ENCODE data around the gene CD82.

CD82 gene

DNA sequence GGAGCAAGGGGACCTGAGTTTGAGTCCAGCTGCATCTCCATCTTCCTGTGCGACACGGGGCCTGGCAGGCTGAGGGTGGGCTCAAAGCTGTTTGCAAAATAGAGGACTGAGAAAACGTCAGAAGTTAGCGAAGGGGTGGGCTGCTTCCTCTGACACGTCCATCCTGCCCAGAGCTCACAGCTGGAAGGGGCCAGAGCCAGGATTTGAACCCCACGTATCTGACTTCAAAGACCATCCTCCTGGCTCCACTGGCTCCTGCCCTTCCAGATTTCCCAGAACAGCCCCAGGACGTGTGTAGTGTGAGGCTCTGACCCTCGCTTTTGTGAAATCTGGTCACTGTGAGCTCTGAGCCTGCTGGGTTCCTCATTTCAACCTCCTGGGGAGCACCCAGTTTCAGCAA lies 56.3 kb downstream of the CD82 start:
- DNase-seq: no peak

DNA sequence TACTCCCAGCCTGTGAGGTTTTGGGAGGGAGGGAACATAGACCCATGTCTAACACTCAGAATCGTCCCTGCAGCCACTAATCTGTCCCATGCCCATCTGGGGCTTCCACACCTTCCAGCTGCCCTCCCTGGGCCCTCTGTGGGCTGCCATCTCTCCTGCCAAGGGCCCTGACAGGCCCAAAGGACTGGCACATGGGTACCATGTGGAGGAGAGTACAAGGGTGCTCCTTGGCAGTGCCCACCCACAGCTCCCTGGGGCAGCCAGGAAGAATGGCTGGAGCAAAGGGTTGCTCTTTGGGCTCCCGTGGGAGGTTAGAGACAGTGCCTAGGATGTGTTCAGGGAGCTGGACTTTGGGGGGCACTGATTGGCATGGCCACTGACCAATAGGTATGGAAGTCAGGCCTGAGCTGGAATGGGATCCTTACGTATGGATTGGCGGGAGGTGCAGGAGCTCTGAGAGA lies 56.8 kb downstream of the CD82 start:
- no peak for DNase-seq

DNA sequence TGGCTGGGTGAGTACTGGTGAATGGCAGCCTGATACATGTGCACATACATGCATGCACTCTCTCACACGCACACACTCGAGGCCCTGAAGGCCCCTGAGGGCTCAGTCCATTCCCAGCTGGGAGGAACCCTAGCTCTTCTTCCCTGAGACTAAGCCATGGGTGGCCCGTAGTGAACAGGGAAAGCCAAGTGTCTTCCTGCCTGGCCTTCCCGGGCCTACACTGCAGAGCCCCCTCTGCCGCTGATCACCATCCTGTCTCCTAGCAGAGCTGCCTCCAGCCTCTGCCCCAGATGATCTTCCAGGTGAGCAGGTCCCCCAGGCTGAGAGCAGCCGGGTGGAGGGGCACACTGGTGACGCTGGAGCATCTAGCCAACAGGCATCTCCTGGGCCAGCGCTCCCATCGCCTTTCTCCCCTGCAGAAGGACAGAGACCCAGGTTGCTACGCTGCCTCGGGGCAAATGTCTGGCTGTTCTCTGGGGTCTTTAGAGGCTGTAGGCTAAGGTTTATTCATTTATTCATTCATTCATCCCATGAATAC lies 57.3 kb downstream of the CD82 start:
- no peak for DNase-seq

DNA sequence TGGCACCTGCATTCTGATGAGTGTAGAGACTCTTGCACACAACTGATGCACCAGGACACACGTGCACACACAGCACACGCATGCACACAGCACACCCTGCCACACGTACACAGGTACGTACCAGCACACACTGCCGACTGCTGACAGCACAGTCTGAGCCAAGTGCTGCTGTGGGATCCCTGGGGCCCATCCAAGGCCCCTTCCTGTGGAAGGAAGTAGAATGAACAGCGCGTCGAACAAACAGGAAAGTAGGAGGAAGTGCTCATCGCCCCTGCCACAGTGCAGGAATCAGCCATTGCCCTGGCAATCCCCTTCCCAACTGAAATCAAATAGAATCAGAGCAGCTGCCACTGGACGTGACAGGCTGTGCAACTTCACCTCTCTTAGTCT lies 57.9 kb downstream of the CD82 start:
- no peak for DNase-seq

DNA sequence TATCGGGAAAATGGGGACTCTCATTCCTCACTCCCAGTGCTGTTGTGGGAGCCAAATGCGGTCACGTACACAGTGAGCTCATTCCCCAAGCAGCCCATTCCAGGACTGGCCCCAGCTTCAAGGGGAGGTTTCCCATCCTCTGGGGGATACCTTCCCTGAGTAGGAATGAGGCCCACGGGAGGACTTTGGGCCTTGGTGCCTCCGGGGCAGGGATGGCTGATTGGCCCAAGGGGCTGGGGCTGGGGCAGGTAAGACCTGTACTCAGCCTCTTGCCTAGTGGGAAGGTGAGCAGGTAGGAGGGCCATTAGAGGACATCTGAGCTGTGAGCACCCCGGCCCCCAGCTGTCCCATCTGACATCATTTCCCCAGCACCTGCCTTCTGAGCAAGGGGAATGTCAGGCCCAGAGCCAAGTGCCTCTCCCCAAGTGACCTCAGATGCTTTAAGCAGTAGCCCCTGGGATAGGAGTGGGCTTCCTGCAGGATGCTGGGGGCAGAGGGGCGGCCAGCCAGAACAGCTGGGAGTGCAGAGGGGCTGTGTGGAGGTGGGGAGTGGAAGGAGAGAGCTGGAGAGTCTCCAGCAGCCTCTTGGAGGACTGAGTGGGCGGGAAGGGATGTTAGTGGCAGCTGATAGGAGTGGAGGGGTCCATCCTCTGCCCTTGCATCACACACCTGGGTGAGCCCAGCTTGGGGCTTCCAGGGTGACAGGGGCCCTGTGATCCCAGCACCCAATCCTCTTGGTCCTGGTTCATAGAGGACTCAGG lies 58.4 kb downstream of the CD82 start:
- peak; percentile 28 for DNase-seq

DNA sequence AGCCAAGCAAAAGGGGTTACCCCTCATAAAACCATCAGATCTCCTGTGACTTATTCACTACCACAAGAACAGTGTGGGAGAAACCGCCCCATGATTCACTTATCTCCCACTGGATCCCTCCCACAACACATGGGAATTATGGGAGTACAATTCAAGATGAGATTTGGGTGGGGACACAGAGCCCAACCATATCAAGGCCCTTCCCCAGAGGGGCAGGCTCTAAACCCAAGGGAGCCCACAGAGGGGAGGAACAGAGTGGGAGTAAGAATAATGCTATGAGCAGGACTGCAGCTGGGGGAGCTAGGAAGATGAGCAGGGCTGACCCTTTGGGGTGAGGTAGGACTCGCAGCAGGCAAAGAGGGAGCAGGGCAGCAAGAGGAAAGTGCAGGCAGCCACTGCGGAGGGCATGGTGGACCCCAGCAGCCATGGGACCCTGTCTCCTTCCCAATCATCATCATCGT lies 59.3 kb downstream of the CD82 start:
- DNase-seq: no peak

DNA sequence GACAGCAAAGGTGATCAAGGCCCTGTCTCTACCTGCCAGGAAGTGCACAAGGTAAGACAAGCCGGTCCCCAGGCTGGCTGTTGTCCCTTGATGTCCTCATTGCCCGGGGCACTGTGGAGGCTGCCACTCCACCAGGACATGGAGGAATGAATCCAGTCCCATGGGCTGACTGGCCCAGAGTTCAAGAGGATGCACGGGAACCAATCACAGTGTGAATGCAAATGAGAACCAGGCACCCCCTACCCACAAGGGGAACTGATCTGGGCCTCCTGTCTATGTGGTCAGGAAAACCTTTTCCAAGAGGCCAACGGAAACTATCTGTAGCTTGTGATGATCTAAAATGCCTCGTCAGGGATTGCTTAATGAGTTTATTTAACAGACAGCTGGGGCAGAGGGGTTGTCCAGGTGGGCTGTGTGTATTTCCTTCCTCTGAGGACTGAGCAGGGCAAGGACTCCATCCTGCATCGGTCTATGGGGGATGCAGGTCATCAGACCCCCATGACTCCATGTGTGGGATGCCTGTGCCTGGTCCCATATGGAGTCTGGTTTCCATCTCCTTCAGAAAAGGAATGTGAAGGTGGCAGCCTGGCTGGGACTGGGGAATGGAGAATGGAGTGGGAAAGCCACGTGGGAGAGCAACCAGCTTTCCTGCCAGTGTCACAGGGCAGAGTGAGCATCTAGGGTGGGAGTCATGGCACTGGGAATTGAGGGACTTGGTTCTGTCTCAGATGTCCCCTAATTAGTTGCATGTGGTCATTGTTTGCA lies 60.5 kb downstream of the CD82 start:
- no peak for DNase-seq

DNA sequence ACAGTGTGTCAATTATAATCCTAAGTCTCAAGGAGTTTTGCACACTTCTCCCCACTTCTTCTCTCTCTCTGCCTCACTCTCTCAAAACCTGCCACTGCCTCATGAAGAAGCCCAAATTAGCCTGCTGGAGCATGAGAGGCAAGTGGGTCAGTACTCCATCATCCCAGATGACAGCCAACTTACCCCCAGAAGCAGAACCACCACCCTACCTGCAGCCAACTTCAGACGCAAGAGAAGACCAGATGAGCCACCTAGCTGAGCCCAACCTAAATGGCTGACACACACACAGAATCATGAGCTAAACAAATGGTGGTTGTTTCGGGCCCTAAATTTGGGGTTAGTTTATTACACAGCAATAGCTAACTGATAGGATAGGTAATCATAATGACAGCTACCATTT lies 61.2 kb downstream of the CD82 start:
- no peak for DNase-seq

DNA sequence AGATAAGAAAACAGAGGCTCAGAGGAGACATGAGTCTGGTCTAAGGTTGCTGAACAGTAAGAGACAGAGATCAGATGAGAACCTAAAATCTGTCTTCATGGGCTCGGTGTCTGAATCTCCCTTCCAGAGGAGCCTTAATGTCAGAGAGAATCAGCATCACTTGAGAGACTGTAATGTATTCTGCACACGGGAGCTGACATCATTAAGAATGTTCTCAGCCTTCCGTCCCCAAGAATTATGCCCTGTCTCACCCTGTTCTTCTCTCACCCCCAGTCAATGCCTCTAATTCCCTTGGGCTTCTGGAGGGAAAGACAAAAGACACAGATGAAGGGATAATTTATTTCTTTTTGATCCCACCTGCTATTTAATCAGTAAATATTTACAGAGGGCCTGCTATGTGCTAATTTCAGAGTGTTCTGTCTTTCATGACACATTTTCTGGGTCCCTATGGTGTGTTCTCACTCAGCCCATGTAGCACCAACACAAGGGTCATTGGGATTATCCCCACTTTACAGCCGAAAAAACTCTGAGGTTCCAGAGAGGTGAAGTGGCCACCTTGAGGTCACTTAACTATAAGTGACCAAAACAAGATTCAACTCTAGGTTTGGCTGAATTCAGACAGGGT lies 61.8 kb downstream of the CD82 start:
- peak; percentile 67 for DNase-seq

DNA sequence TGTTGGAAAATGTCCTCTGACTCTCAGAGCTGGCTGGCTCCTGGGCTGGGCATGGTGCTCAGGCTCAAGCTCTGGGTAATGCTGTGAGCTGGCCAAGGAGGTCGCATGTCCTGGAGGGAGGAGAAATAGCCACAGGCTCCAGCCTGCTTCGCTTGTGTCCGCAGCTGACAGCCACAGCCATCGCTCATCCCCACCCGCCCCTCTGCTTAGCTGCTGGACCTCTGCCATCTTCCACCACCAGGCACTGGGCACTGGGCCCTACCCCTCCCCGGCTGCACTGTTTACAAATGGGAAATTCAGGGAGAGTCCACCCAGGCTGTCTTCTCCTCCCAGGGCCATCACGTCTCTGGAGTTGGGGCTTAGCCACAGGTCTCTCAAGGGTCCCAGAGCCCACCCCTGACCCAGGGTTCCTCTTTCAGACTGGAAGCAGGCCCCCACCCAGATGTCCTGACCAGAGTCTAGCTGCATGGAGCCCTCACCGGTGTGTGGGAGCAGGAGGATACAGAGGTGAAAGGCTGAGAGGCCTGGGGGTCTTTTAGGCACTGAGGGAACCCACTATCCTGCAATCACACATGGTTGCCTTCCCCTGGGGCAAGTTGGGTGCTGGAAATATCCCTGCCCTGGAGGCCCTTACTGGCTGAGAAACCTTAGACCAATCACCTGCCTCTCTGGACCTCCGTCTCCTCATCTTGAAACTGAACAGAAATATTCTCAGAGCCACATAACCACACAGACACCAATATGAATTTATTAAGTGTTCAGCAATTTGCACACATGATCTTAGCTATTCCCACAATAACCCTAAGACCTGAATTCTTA lies 62.7 kb downstream of the CD82 start:
- peak; percentile 93 for DNase-seq

DNA sequence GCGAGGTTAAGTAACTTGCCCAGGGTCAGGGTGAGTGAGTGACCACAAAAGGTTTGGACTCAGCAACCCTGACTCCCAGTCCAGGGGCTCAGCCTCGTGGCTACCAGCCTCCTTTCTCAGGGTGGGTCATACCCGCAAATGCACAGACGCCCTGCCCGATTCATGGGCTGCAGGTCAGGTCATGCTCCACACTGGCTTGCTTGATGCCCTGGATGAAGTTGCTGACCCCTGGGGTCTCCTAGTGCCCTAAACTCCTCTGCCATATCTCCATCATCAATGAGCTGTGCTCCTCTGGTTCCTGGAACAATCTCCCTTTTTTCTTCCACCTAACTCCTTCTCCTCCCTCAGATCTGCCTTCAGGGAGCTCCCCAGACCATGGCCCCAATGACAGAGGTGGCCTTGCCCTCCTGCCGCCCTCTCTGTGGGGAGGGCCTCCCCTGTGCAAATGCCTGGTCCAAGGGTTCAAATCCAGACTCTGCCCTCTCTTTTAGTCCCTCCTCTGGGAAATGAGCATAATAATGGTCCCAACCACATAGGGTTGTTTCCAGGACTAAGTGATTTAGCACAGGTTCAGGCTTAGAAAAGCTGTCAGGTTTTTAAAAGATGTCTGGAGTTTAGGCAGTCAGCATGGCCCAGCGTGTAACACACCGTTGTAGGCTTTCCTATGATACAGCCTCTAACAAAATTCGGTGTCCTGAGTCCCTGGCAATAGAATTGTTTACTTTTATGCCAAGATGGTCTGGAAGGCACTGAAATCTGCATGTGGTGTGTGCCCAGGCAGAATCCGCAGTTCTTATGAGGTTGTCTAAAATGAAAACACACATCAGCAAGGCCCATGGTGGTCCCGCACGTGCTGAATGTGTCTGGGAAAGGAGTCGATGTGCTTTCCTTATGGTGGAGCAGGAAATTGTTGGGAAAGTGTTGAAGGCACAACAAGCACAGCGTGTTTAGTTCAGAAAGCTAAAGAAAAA lies 63.6 kb downstream of the CD82 start:
- no peak for DNase-seq

DNA sequence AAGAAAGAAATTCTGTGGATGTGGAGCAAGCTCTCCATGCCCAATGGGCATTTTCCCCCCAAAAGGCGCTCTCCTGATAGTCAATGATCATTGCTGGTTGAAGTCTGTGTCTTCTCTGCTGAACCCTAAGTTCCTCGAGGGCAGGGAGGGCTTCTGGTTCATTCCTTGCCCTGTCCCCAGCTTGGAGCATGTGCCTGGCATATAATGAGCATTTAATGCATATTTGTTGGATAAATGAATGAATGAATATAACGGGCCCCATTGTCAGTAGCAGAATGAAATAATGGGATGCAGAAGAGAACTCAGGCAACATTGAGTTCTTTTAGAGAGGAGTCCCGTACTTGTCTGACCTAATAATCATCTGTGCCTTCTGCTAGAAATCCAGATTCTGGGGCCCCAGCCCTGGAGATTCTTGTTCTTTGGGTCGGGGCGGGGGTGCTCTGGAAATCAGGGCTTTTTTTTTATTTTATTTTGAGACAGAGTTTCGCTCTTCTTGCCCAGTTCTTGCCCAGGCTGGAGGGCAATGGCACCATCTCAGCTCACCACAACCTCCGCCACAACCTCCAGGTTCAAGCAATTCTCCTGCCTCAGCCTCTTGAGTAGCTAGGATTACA lies 64.4 kb downstream of the CD82 start:
- no peak for DNase-seq

DNA sequence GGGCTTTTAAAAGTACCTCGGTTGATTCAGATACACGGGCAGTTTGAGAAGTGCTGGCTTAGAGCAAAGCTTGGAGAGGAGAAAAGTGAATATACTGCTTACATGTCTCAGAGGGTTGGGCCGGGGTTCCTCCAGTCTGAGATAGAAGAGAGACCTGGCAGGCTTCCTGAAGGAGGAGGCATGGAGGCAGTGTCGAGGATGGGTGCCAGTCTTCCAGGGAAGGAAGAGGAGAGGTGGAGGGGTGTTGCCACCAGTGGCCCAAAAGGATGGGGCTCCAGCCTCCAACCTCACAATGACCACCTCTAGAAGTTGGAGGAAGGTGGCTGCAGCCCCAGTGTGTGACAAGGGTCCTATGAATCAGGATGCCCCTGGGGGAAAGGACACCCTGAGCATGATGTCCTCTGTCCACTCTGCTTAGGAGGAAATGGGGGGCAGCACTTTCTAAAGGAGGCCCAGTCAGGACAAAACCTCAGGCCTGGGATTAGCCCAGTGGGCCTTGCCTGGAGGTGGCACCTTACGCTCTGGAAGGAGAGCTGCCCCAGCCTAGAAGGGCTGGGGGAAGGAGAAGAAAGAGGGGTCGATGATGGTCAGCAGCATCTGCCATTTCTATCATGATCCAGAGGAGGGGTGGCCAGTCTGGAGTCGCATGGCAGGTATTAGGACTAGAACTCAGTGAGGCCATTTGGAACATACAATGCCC lies 65.2 kb downstream of the CD82 start:
- DNase-seq: no peak

DNA sequence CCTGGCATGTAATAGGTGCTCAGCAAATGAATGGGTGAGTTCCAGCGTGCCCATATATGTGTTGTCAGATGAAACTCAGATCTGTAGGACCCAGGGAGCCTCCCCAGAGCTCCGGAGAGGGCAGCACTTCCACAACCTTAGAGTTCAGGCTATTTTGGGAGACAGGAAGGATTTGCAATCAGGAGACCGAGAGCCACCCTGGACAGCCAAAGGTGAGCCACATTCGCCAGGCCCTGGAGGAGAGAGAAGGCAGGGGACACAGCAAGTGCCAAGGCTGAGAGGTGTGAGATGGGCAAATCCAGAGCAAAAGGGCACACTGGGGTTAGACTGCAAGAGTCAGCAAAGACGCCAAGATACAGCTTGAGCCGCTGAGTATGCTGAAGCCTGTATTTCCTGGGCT lies 66.4 kb downstream of the CD82 start:
- no peak for DNase-seq

DNA sequence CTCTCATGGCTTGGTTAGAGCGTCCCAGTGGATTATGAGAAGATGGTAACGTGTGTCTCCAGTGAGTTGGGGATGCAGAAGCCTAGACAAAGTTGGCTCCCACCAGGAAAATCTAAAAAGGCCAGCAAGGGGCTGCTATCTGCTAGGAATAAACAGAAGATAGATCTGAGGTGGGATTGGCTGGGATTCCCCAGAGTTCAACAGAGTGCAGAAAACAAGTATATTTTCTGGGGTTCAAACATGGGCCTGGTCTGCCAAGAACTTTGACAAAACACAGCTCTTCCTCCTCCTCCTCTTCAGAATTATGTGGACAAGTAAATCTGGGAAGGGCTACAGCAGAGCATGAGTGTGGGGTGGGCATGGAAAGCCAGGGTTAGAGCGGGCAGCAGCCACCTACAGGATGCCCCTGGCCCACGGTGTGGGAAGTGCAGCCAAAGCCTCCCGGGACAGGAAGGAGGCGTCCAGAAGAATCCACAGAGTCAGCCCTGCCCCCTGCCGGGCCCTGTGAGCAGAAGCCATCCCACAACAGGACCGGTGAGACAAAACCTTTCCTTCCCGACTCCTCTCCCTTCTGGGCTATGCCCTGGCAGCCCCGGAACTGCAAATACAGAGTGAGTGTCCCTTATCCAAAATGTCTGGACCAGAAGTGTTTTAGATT lies 67.1 kb downstream of the CD82 start:
- no peak for DNase-seq

DNA sequence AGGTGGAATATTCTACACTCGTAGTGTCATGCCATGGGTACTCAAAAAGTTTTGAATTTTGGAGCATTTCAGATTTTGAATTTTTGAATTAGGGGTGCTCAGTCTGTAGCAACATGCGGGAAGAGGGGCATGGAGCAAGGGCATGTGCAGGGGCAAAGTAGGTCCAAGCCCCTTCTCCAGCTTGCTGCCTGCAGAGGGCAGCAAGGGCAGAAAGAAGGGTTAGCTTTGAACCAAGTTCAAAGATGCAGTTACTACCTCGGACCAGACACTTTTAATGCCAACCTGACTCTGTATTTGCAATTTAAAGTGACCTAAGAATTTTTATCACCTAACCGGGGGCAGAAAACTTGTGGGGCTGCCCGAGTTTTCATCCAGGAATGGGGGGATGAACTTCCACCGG lies 68.2 kb downstream of the CD82 start:
- DNase-seq: peak; percentile 19

DNA sequence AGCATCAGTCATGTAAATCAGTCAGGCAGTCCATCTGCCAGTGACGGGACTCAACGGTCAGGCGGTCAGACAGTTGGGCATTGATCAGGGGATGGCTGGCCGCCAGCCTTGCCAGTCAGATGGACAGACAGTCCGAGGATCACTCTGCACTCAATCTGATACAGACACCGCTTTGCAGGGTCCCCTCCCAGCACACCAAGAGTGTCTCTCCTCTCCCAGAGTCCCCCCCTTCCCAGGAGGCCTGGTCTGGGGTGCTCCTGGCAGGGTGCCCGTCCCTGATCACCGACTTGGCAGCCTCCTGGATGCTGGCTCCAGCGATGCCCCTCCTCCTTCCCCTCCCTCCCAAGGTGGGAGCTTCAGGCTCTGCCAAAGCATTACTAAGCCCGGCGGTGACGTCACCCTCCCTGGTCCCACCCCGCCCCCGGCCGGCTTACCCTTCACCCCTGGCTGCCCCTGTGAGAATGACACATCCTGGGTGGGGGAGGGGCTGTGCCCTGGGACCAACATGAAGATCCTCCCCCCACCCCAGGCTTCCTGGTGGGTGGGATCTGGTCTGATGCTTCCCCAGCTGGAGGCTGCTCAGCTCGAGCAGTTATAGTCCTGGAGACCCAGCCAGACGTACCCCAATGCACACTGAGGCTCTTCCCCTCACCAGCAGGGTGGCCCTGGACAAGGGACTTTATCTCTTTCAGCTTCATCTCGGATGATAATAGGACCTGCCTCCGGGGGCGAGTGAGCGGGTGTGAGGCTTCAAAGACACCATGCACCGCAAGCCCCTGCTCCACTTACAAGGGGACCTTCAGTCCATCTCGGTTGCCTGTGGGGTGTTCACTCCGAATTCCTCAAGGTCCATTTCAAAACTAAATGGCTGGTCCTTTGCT lies 69.2 kb downstream of the CD82 start:
- peak; percentile 89 for DNase-seq

DNA sequence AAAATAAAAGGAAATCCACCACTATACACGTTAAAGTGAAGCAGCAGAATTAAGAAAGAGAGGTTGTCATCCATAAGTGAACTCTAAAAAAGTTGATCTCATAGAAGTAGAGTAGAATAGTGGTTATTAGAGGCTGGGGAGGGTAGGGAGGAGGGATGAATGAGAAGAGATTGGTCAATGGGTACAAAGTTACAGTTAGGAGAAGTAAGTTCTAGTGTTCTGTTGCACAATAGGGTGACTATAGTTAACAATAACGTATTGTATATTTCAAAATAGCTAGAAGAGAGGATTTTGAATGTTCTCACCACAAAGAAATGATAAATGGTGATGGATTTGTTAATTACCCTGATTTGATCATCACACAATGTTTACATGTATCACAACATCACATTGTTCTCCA lies 72.0 kb downstream of the CD82 start:
- no peak for DNase-seq

DNA sequence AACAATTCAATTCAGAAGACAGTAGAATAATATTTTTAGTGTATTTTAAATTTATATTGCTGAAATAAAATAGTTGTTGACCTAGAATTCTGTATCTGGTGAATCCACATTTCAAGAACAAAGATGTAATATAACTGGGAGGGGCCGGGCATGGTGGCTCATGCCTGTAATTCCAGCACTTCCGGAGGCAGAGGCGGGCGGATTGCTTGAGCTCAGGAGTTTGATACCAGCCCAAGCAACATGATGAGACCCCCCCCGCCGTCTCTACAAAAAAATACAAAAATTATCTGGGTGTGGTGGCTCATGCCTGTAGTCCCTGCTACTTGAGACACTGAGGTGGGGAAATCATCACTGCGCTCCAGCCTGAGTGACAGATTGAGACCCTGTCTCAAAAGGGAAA lies 72.6 kb downstream of the CD82 start:
- no peak for DNase-seq

All from NCI-H1092 treated with DMSO at 0.1 percent for 48 hours (cell line).